Measurements from ENCODE around the gene ERVK3-1. TPM values are rescaled to one million over a fixed set of nuclear protein-coding genes. Genes with fewer than 3 reads are reported as not detected.

Gene ERVK3-1
- total and polyA plus RNA-seq, 2 of the 13 experiments (the other 11 are each of a cell fraction or from before 2014, with no cell fraction given): 28.5 to 38.7 TPM

- TF ChIP-seq FIP1L1 (IDR thresholded peaks at IDR 0.05; ENCODE audit: borderline replicate concordance, insufficient read depth, low read depth, low read length) (0 out of 2 replicates have a peak, but pooled peaks have one; percentile 46), ZNF383 (CRISPR knock-in tag; IDR thresholded peaks at IDR 0.05; ENCODE audit: borderline replicate concordance) (peak; percentile 79; the same call in 1 of the 2 replicates), ZNF225 (CRISPR knock-in tag; IDR thresholded peaks at IDR 0.05) (0 out of 2 replicates have a peak, but pooled peaks have one; percentile 63), TOPORS (CRISPR knock-in tag; IDR thresholded peaks at IDR 0.05) (peak; percentile 27; the same call in 1 of the 2 replicates), PCBP1 (IDR thresholded peaks at IDR 0.05; ENCODE audit: borderline replicate concordance, low read depth, low read length) (0 out of 2 replicates have a peak, but pooled peaks have one; percentile 80), POLR2A (IDR thresholded peaks at IDR 0.05; ENCODE audit: insufficient read depth in 1 of 2, low read depth in 2 of 2, low read length in 2 of 2) (peak; percentile 59 to 75), ZNF367 (CRISPR knock-in tag; IDR thresholded peaks at IDR 0.05; ENCODE audit: borderline replicate concordance) (no peak; the same call in 1 of the 2 replicates), HNF4G (IDR thresholded peaks at IDR 0.05; ENCODE audit: borderline replicate concordance, low read depth, low read length) (no peak), HNF4G (CRISPR knock-in tag; IDR thresholded peaks at IDR 0.05; ENCODE audit: borderline replicate concordance, low read depth) (peak; percentile 78), JARID2 (CRISPR knock-in tag; IDR thresholded peaks at IDR 0.05; ENCODE audit: insufficient replicate concordance) (no peak), ARNT2 (CRISPR knock-in tag; IDR thresholded peaks at IDR 0.05; ENCODE audit: low read depth) (peak; percentile 58), E2F5 (CRISPR knock-in tag; conservative IDR thresholded peaks at IDR 0.05) (no peak; the same call in 1 of the 2 replicates), PBX3 (CRISPR knock-in tag; IDR thresholded peaks at IDR 0.05; ENCODE audit: borderline replicate concordance) (no peak), AFF4 (CRISPR knock-in tag; IDR thresholded peaks at IDR 0.05) (no peak), ZNF768 (CRISPR knock-in tag; IDR thresholded peaks at IDR 0.05) (peak; percentile 83; the same call in 1 of the 2 replicates), ZNF124 (CRISPR knock-in tag; IDR thresholded peaks at IDR 0.05) (no peak), ZSCAN25 (CRISPR knock-in tag; IDR thresholded peaks at IDR 0.05) (peak; percentile 65; the same call in 1 of the 2 replicates), PRDM4 (CRISPR knock-in tag; IDR thresholded peaks at IDR 0.05; ENCODE audit: borderline replicate concordance) (no peak), THAP11 (CRISPR knock-in tag; IDR thresholded peaks at IDR 0.05) (peak; percentile 98), ZNF674 (CRISPR knock-in tag; IDR thresholded peaks at IDR 0.05; ENCODE audit: low read depth) (peak; percentile 93; the same call in 1 of the 2 replicates)
Observed at GRCh38 chr19:58326914-58327726, 21.9 kb downstream of the ERVK3-1 start, which contains the start of gene ZSCAN22 (continued).
